CD4-positive, alpha-beta T cell (primary cell): ENCODE data around the gene FLT1. TPM values are rescaled to one million over a fixed set of nuclear protein-coding genes. Genes with fewer than 3 reads are reported as not detected.

Experiments used
- ATAC-seq: fragments of 200-7000 bp; cut with Tn5 transposase; one replicate; pipeline ENCODE4 v1.10.0; 2022; ENCODE audit warnings: mild to moderate bottlenecking; ENCODE audit not compliant: poor library complexity
- CTCF ChIA-PET: fragments of 350-600 bp; sonication (Branson Sonifier 250); formaldehyde crosslinking; loops from one replicate; lab custom pipeline; 2021; ENCODE audit warnings: antibody characterized with exemption, inconsistent platforms; lab: Charles Lee
- POLR2A ChIA-PET: fragments of 350-600 bp; sonication (Branson Sonifier 250); formaldehyde crosslinking; loops from one replicate; lab custom pipeline; 2021; ENCODE audit warnings: antibody characterized with exemption, inconsistent platforms; lab: Charles Lee
- DNase-seq, 14 experiments: peaks; one replicate each; pipeline ENCODE4 v3.0.0-alpha.2; 2013 to 2020; ENCODE audit warnings: mixed read lengths in 2 of 14
- H3K27ac ChIP-seq, 2 donors: one replicate each; pipeline versions ENCODE4 v1.5.1 to v1.7.0; 2013; ENCODE audit warnings: low read length in 2 of 2, low read depth in 1 of 2, mild to moderate bottlenecking in 1 of 2
- H3K27me3 ChIP-seq, 2 experiments: 1 replicate in 1 of 2; 2 replicates in 1 of 2; pipeline versions ENCODE4 v1.6.1 to v1.7.0; 2013; ENCODE audit warnings: low read length in 2 of 2, control low read depth in 1 of 2, mild to moderate bottlenecking in 1 of 2, moderate library complexity in 1 of 2; ENCODE audit not compliant: insufficient read depth in 2 of 2, control insufficient read depth in 1 of 2
- H3K36me3 ChIP-seq: one replicate; pipeline ENCODE4 v1.6.1; 2013; ENCODE audit warnings: low read length, control low read depth; ENCODE audit not compliant: insufficient read depth
- H3K4me1 ChIP-seq: one replicate; pipeline ENCODE4 v1.6.1; 2013; ENCODE audit warnings: low read length, control low read depth; ENCODE audit not compliant: insufficient read depth
- H3K4me3 ChIP-seq: one replicate; pipeline ENCODE4 v1.5.1; 2013; ENCODE audit warnings: mild to moderate bottlenecking, low read length, moderate library complexity
- H3K9me3 ChIP-seq, 2 experiments: 1 replicate in 1 of 2; 2 replicates in 1 of 2; pipeline versions ENCODE4 v1.6.1 to v1.7.0; 2013; ENCODE audit warnings: low read length in 2 of 2, mild to moderate bottlenecking in 2 of 2, control low read depth in 1 of 2, moderate library complexity in 1 of 2; ENCODE audit not compliant: control insufficient read depth in 1 of 2, insufficient read depth in 1 of 2
- H3K27ac Mint-ChIP-seq: one replicate; pipeline ENCODE4 v1.8.0; 2020; ENCODE audit warnings: mixed read lengths
- H3K27me3 Mint-ChIP-seq: one replicate; pipeline ENCODE4 v1.8.0; 2021; ENCODE audit warnings: mixed read lengths
- H3K36me3 Mint-ChIP-seq: one replicate; pipeline ENCODE4 v1.8.0; 2021; ENCODE audit warnings: low read depth, mixed read lengths
- H3K4me1 Mint-ChIP-seq: one replicate; pipeline ENCODE4 v1.8.0; 2021; ENCODE audit warnings: low read depth, mixed read lengths
- H3K4me3 Mint-ChIP-seq: one replicate; pipeline ENCODE4 v1.8.0; 2020; ENCODE audit warnings: mild to moderate bottlenecking, mixed read lengths
- H3K9me3 Mint-ChIP-seq: one replicate; pipeline ENCODE4 v1.8.0; 2020; ENCODE audit warnings: mixed read lengths
- intact Hi-C, 2 experiments: fragments of 100-400 bp; cut with DNase I in 1 of 2; cut with micrococcal nuclease in 1 of 2; formaldehyde crosslinking; loops; one replicate each; pipeline versions ENCODE4 v1.15.1 to v1.9.0; 2023 to 2025; cut with DNase I, micrococcal nuclease
- total RNA-seq, 174 experiments: library from RNA in 2 of 174; stranded (reverse) in 2 of 174; gene quantifications; one replicate each; pipeline ENCODE4 v1.2.3 and lab custom pipeline; 2021 to 2026
- TF ChIP-seq, protein P1 (sequence below): fragments of 200-600 bp; IDR thresholded peaks from one replicate; pipeline ENCODE4 v1.8.0; 2022; ENCODE audit warnings: antibody characterized with exemption, mild to moderate bottlenecking

The FLT1 gene
- total RNA-seq, 2 experiments from 2014 or later: 1.1 to 1.2 TPM

DNA sequence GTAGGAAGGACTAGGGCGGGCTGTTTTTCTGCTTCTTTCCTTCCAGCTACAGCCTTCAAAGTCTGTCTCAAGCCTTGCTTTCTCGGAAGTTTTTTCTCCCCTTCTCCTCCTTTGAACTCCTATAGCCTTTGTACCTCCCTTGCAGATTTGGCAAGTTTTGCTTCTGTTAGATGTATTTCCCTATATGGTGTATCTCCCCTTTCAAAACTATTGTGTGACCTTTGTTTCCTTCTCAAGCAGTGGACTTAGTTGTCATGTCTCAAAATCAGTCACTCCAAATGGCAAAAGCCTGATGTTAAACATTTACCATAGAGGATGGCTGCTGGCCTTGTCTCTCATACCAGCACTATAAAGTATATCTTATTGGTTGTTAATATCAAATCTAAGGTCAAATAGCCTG, 152.7 kb downstream of the FLT1 start:
- ChIA-PET CTCF (no interaction called here), POLR2A (no interaction called here)
- no peak for ATAC-seq

GRCh38 chr13:28340272-28340793, 154.6 kb downstream of the FLT1 start:
- H3K36me3 Mint-ChIP-seq: no peaks in the 10 kb centered on the region
- CTCF ChIA-PET: no interaction called here
- no peak overlapping the region for H3K4me3 Mint-ChIP-seq
- DNase-seq: no peak
- Histone ChIP-seq H3K4me1 (no peaks in the 10 kb centered on the region), H3K27ac (no peak overlapping the region), H3K36me3 (no peaks in the 10 kb centered on the region), H3K9me3 (no peaks in the 10 kb centered on the region), H3K4me3 (no peak overlapping the region), H3K27me3 (no peaks in the 10 kb centered on the region)
- no peak overlapping the region for H3K27ac Mint-ChIP-seq
- intact Hi-C loops: no loop called here
- H3K4me1 Mint-ChIP-seq: no peaks in the 10 kb centered on the region
- TF ChIP-seq, protein P1, sequence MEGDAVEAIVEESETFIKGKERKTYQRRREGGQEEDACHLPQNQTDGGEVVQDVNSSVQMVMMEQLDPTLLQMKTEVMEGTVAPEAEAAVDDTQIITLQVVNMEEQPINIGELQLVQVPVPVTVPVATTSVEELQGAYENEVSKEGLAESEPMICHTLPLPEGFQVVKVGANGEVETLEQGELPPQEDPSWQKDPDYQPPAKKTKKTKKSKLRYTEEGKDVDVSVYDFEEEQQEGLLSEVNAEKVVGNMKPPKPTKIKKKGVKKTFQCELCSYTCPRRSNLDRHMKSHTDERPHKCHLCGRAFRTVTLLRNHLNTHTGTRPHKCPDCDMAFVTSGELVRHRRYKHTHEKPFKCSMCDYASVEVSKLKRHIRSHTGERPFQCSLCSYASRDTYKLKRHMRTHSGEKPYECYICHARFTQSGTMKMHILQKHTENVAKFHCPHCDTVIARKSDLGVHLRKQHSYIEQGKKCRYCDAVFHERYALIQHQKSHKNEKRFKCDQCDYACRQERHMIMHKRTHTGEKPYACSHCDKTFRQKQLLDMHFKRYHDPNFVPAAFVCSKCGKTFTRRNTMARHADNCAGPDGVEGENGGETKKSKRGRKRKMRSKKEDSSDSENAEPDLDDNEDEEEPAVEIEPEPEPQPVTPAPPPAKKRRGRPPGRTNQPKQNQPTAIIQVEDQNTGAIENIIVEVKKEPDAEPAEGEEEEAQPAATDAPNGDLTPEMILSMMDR: no peak
- H3K27me3 Mint-ChIP-seq: peaks cover 6% of the 10 kb centered on the region
- POLR2A ChIA-PET: no interaction called here
- ATAC-seq: no peak
- no peaks in the 10 kb centered on the region for H3K9me3 Mint-ChIP-seq

More for the DNA sequence above, 152.7 kb downstream of the FLT1 start:
- TF ChIP-seq, protein P1: no peak
- Histone ChIP-seq H3K27ac (no peak overlapping the region), H3K4me3 (no peak overlapping the region), H3K36me3 (no peaks in the 10 kb centered on the region), H3K4me1 (no peaks in the 10 kb centered on the region), H3K9me3 (no peaks in the 10 kb centered on the region), H3K27me3 (no peaks in the 10 kb centered on the region)
- H3K36me3 Mint-ChIP-seq: no peaks in the 10 kb centered on the region
- no peaks in the 10 kb centered on the region for H3K9me3 Mint-ChIP-seq
- DNase-seq: no peak
- H3K27me3 Mint-ChIP-seq: peaks cover 6% of the 10 kb centered on the region
- no peak overlapping the region for H3K27ac Mint-ChIP-seq
- intact Hi-C loops: no loop called here
- H3K4me3 Mint-ChIP-seq: no peak overlapping the region
- H3K4me1 Mint-ChIP-seq: no peaks in the 10 kb centered on the region

DNA sequence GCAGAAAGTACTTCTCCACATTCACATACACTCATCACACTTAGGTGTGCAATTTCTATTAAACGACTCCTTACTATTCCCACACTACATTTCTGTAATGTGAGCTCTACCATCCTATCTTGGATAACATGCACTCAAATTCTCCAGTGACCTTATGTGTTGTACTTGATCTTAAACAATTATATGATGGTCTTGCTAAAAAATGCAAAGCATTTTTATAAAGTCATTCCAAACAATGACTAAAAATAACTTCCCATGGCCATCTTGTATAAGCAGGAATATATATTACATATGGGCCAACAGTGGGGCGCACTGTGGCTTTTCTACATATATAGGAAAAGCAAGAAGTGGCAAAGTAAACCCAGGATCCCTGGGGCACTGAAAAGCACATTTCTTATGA, 155.5 kb downstream of the FLT1 start:
- no peaks in the 10 kb centered on the region for H3K27me3 ChIP-seq
- TF ChIP-seq, protein P1: no peak
- ChIA-PET POLR2A (no interaction called here), CTCF (no interaction called here)
- intact Hi-C loops: no loop called here
- Mint-ChIP-seq H3K4me3 (no peak overlapping the region), H3K27ac (no peak overlapping the region), H3K27me3 (peaks cover 6% of the 10 kb centered on the region), H3K4me1 (no peaks in the 10 kb centered on the region), H3K9me3 (no peaks in the 10 kb centered on the region), H3K36me3 (no peaks in the 10 kb centered on the region)
- H3K36me3 ChIP-seq: no peaks in the 10 kb centered on the region
- H3K9me3 ChIP-seq: no peaks in the 10 kb centered on the region
- H3K27ac ChIP-seq: no peak overlapping the region
- ATAC-seq (no peak), DNase-seq (no peak)
- no peak overlapping the region for H3K4me3 ChIP-seq
- H3K4me1 ChIP-seq: no peaks in the 10 kb centered on the region
